Activated naive CD4-positive, alpha-beta T cell (primary cell): ENCODE results near the gene EME1.

Experiments
- DNase-seq, 4 experiments: peaks; one replicate each; lab custom pipeline; 2025; lab: John Stamatoyannopoulos, UW

The EME1 gene

GRCh38 chr17:50347894-50348291, 25.1 kb upstream of the EME1 start:
- no peak for DNase-seq

GRCh38 chr17:50348522-50349242, 24.3 kb upstream of the EME1 start:
- DNase-seq: no peak

GRCh38 chr17:50349243-50349600, 23.8 kb upstream of the EME1 start:
- no peak for DNase-seq

GRCh38 chr17:50350733-50351132, 22.3 kb upstream of the EME1 start:
- no peak for DNase-seq

- no peak for DNase-seq
Measured at GRCh38 chr17:50352072-50352692, 20.8 kb upstream of the EME1 start.

- no peak for DNase-seq
Measured at GRCh38 chr17:50352693-50353599, 20.1 kb upstream of the EME1 start.

GRCh38 chr17:50353600-50354195, 19.3 kb upstream of the EME1 start:
- no peak for DNase-seq

GRCh38 chr17:50354198-50354597, 18.8 kb upstream of the EME1 start:
- no peak for DNase-seq

- no peak for DNase-seq
Measured at GRCh38 chr17:50354776-50355175, 18.3 kb upstream of the EME1 start.

- DNase-seq: no peak
Measured at GRCh38 chr17:50355336-50355700, 17.7 kb upstream of the EME1 start.

- DNase-seq: no peak
Measured at GRCh38 chr17:50355701-50356341, 17.2 kb upstream of the EME1 start.

GRCh38 chr17:50356418-50356817, 16.6 kb upstream of the EME1 start:
- no peak for DNase-seq

- DNase-seq: no peak
Measured at GRCh38 chr17:50356892-50357510, 16.0 kb upstream of the EME1 start.

- no peak for DNase-seq
Measured at GRCh38 chr17:50358177-50358576, 14.9 kb upstream of the EME1 start.

GRCh38 chr17:50359005-50359699, 13.9 kb upstream of the EME1 start:
- no peak for DNase-seq

- DNase-seq: no peak
Measured at GRCh38 chr17:50359998-50360461, 13.0 kb upstream of the EME1 start.

GRCh38 chr17:50360486-50361115, 12.4 kb upstream of the EME1 start:
- no peak for DNase-seq

- peak in 2 of 4 experiments; percentile 20 to 38 for DNase-seq
Measured at GRCh38 chr17:50361561-50362480, 11.2 kb upstream of the EME1 start.

- no peak for DNase-seq
Measured at GRCh38 chr17:50362661-50363060, 10.4 kb upstream of the EME1 start.
